H1 (cell line): ENCODE data around the gene PDE3A. TPM values are rescaled to one million over a fixed set of nuclear protein-coding genes. Genes with fewer than 3 reads are reported as not detected.

ENCODE experiments used
- CTCF ChIA-PET: fragments of 300-600 bp; sonication (Branson Sonifier 250); formaldehyde crosslinking; loops from one replicate; lab custom pipeline; 2021; ENCODE audit not compliant: partially characterized antibody; lab: Charles Lee
- POLR2A ChIA-PET: fragments of 300-600 bp; sonication (Branson Sonifier 250); formaldehyde crosslinking; loops from one replicate; lab custom pipeline; 2021; ENCODE audit warnings: inconsistent platforms; ENCODE audit not compliant: partially characterized antibody; lab: Charles Lee
- DNase-seq, 2 experiments: peaks; one replicate each; pipeline versions ENCODE4 v3.0.0 to v3.0.0-alpha.2; 2010 to 2022; ENCODE audit warnings: low spot score in 2 of 2, low read depth in 1 of 2, mixed read lengths in 1 of 2
- FAIRE-seq: peaks from 2 replicates; lab custom pipeline; 2011; peaks lifted over from hg19 to GRCh38; lab: Jason Lieb, UNC
- H2AFZ ChIP-seq: 2 replicates; pipeline ENCODE4 v1.8.1; 2012; ENCODE audit warnings: low read length, inconsistent platforms
- H2AK5ac ChIP-seq: 2 replicates; pipeline ENCODE4 v1.6.1; 2013; ENCODE audit warnings: low read depth, low read length
- H2BK120ac ChIP-seq: replicated peaks from 2 replicates; pipeline ENCODE3; 2013; ENCODE audit warnings: low read depth, low read length, inconsistent platforms
- H2BK12ac ChIP-seq: 2 replicates; pipeline ENCODE4 v1.6.1; 2013; ENCODE audit warnings: low read depth, low read length
- H2BK15ac ChIP-seq: 2 replicates; pipeline ENCODE4 v1.6.1; 2013; ENCODE audit warnings: low read length
- H2BK20ac ChIP-seq: 2 replicates; pipeline ENCODE4 v1.6.1; 2013; ENCODE audit warnings: low read length
- H2BK5ac ChIP-seq: 2 replicates; pipeline ENCODE4 v1.6.1; 2013; ENCODE audit warnings: low read depth, low read length
- H3K14ac ChIP-seq: 2 replicates; pipeline ENCODE4 v1.6.1; 2013; ENCODE audit warnings: inconsistent platforms; ENCODE audit not compliant: insufficient read length
- H3K18ac ChIP-seq: 2 replicates; pipeline ENCODE4 v1.6.1; 2013; ENCODE audit warnings: low read length; ENCODE audit errors: extremely low read depth
- H3K23ac ChIP-seq: 2 replicates; pipeline ENCODE4 v1.6.1; 2013; ENCODE audit warnings: inconsistent platforms; ENCODE audit not compliant: insufficient read length
- H3K23me2 ChIP-seq: 2 replicates; pipeline ENCODE4 v1.6.1; 2013; ENCODE audit warnings: low read depth, low read length
- H3K27ac ChIP-seq: 2 replicates; pipeline ENCODE4 v1.6.1; 2011; ENCODE audit warnings: low read depth, low read length, inconsistent platforms
- H3K27me3 ChIP-seq, 4 experiments: replicated peaks in 1 of 4; 1 replicate in 1 of 4; 2 replicates in 3 of 4; pipeline versions ENCODE4 v1.6.1 to v1.8.1; 2011 to 2013; ENCODE audit warnings: low read length in 3 of 4, mild to moderate bottlenecking in 3 of 4, inconsistent platforms in 2 of 4, mixed read lengths in 2 of 4, moderate library complexity in 1 of 4; ENCODE audit not compliant: control insufficient read depth in 3 of 4, insufficient read depth in 3 of 4; ENCODE audit errors: extremely low read depth in 1 of 4
- H3K36me3 ChIP-seq, 4 experiments: 2 replicates each; pipeline versions ENCODE4 v1.6.1 to v1.8.1; 2011 to 2013; ENCODE audit warnings: mild to moderate bottlenecking in 4 of 4, low read length in 3 of 4, moderate library complexity in 2 of 4, control low read depth in 1 of 4, inconsistent platforms in 1 of 4; ENCODE audit not compliant: insufficient read depth in 4 of 4, control insufficient read depth in 2 of 4
- H3K4ac ChIP-seq: replicated peaks from 2 replicates; pipeline ENCODE3; 2013; ENCODE audit warnings: low read length, low read depth, mixed read lengths, inconsistent platforms; ENCODE audit not compliant: insufficient read length
- H3K4me1 ChIP-seq, 4 experiments: replicated peaks in 1 of 4; 1 replicate in 1 of 4; 2 replicates in 3 of 4; pipeline versions ENCODE4 v1.6.1 to v1.8.1; 2011 to 2013; ENCODE audit warnings: low read length in 3 of 4, inconsistent platforms in 2 of 4, mixed read lengths in 1 of 4; ENCODE audit not compliant: insufficient read depth in 4 of 4, control insufficient read depth in 3 of 4
- H3K4me2 ChIP-seq, 2 experiments: 2 replicates each; pipeline versions ENCODE4 v1.6.1 to v1.8.1; 2011 to 2013; ENCODE audit warnings: low read depth in 2 of 2, low read length in 2 of 2, control low read depth in 1 of 2, inconsistent platforms in 1 of 2, mild to moderate bottlenecking in 1 of 2; ENCODE audit not compliant: insufficient read depth in 1 of 2
- H3K4me3 ChIP-seq, 4 experiments: fragments of 200-600, 300-600 bp in 1 of 4; sonication (generic), shearing (Covaris generic), sonication (Bioruptor Twin) in 1 of 4; 2 replicates each; pipeline versions ENCODE4 v1.5.1 to v1.8.1; 2011 to 2016; ENCODE audit warnings: low read length in 4 of 4, low read depth in 3 of 4, control low read depth in 2 of 4, inconsistent platforms in 2 of 4, mild to moderate bottlenecking in 2 of 4, mixed read lengths in 1 of 4, moderate library complexity in 1 of 4; ENCODE audit not compliant: insufficient read depth in 2 of 4; ENCODE audit errors: extremely low read depth in 1 of 4
- H3K56ac ChIP-seq: replicated peaks from 2 replicates; pipeline ENCODE3; 2013; ENCODE audit warnings: low read depth, mild to moderate bottlenecking, mixed read lengths, low read length, inconsistent platforms; ENCODE audit not compliant: insufficient read length
- H3K79me1 ChIP-seq: 2 replicates; pipeline ENCODE4 v1.6.1; 2013; ENCODE audit warnings: low read depth, low read length, control low read depth
- H3K79me2 ChIP-seq, 2 experiments: 2 replicates each; pipeline versions ENCODE4 v1.6.1 to v1.8.1; 2012 to 2013; ENCODE audit warnings: low read length in 2 of 2, mild to moderate bottlenecking in 2 of 2, inconsistent platforms in 1 of 2; ENCODE audit not compliant: insufficient read depth in 2 of 2, control insufficient read depth in 1 of 2
- H3K9ac ChIP-seq, 4 experiments: replicated peaks in 1 of 4; 1 replicate in 1 of 4; 2 replicates in 3 of 4; pipeline versions ENCODE4 v1.6.1 to v1.8.1; 2011 to 2013; ENCODE audit warnings: low read depth in 3 of 4, low read length in 3 of 4, control low read depth in 2 of 4, mild to moderate bottlenecking in 2 of 4, moderate library complexity in 2 of 4, inconsistent platforms in 1 of 4; ENCODE audit errors: extremely low read depth in 1 of 4
- H3K9me3 ChIP-seq, 2 experiments: 2 replicates each; pipeline versions ENCODE4 v1.6.1 to v1.8.1; 2012 to 2013; ENCODE audit warnings: mild to moderate bottlenecking in 2 of 2, moderate library complexity in 2 of 2, control low read depth in 1 of 2, inconsistent platforms in 1 of 2, low read depth in 1 of 2, low read length in 1 of 2, mixed read lengths in 1 of 2; ENCODE audit not compliant: insufficient read depth in 2 of 2
- H4K20me1 ChIP-seq, 2 experiments: replicated peaks in 1 of 2; 2 replicates each; pipeline versions ENCODE3 to v1.8.1; 2011 to 2013; ENCODE audit warnings: inconsistent platforms in 2 of 2, low read length in 2 of 2, mild to moderate bottlenecking in 1 of 2; ENCODE audit not compliant: insufficient read depth in 2 of 2, control insufficient read depth in 1 of 2
- H4K5ac ChIP-seq: 2 replicates; pipeline ENCODE4 v1.6.1; 2013; ENCODE audit warnings: low read length, low read depth, mixed read lengths, inconsistent platforms; ENCODE audit not compliant: insufficient read length
- H4K8ac ChIP-seq: 2 replicates; pipeline ENCODE4 v1.8.0; 2013; ENCODE audit warnings: mild to moderate bottlenecking, moderate library complexity, low read length, inconsistent platforms; ENCODE audit not compliant: insufficient read depth; ENCODE audit errors: extremely low read depth
- H4K91ac ChIP-seq: replicated peaks from 2 replicates; pipeline ENCODE3; 2013; ENCODE audit warnings: low read length, mixed read lengths, inconsistent platforms; ENCODE audit not compliant: insufficient read length
- SP1 ChIP-seq: IDR thresholded peaks from 2 replicates; pipeline ENCODE4 v1.6.1; 2011; ENCODE audit warnings: low read depth, low read length
- WGBS, 2 experiments: shearing (Covaris generic) in 1 of 2; methylation state at CpG; one replicate each; pipeline versions ENCODE4 v1.1.6 to v1.1.7; 2013 to 2015; ENCODE audit warnings: low lambda C conversion rate in 2 of 2, mixed read lengths in 2 of 2, inconsistent platforms in 1 of 2, low coverage in 1 of 2, missing lambda C conversion rate in 1 of 2; ENCODE audit not compliant: insufficient replicate concordance in 2 of 2, insufficient coverage in 1 of 2, insufficient read length in 1 of 2; ENCODE audit errors: extremely low coverage in 1 of 2, missing lambda C conversion rate in 1 of 2; 5-methylcytosine and 5-hydroxymethylcytosine counted together
- polyA plus RNA-seq, 7 experiments: library from polyadenylated mRNA; depleted of rRNA in 3 of 7; stranded (reverse) in 5 of 7; unstranded in 2 of 7; fragments of >200 nt in 5 of 7; fragments of 200-250 nt in 2 of 7; gene quantifications; 1 replicate in 5 of 7; 2 replicates in 1 of 7; 4 replicates in 1 of 7; pipeline versions ENCODE4 v1.2.1 to v1.2.3, GENCODE V29; 2011 to 2013; ENCODE audit warnings: missing spikeins in 2 of 7, mixed read lengths in 2 of 7
- total RNA-seq: library from RNA; stranded (reverse); fragmentation: NEBNext Ultra II Directional; extraction: Animal tissue kit (Norgen Biotek cat#: 25700); gene quantifications from 2 replicates; pipeline ENCODE4 v1.2.1, GENCODE V29; 2021

Gene PDE3A
- total and polyA plus RNA-seq, 2 of the 8 experiments (the other 6 are each of a cell fraction or from before 2014, with no cell fraction given) = 1.4 to 3.4 TPM

DNA sequence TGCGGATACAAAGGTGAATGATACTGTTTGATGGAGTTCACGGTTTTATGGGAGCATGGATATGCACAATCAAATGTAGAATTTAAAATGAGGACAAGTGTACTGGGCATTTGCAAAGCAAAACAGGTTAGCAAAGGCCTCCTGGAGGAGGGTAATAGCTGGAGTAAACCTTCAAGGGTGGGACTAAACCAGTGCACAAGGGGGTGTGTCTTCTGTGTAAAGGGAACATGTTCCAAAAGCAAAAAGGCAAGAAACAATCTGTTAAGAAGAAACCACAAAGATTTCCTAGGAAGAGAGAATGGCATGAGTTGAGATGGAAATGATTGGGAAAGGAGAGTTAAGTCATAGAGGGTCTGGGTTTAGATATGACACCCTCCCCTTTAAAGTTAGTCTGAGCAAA, 217.6 kb downstream of the PDE3A start:
- Histone ChIP-seq H2BK20ac (no peak overlapping the region), H2AFZ (no peak overlapping the region), H3K36me3 (no peaks in the 10 kb centered on the region), H3K56ac (no peak overlapping the region), H3K79me2 (no peaks in the 10 kb centered on the region), H4K20me1 (no peaks in the 10 kb centered on the region), H3K18ac (no peak overlapping the region), H3K23me2 (no peaks in the 10 kb centered on the region), H3K4ac (no peak overlapping the region), H2BK15ac (no peak overlapping the region), H2AK5ac (no peak overlapping the region), H2BK120ac (no peak overlapping the region), H3K23ac (no peak overlapping the region), H3K4me1 (peaks cover 0 to 8% (median 0%) of the 10 kb centered on the region in 4 experiments; a peak in 1 of 7 replicates), H2BK5ac (no peak overlapping the region), H3K27me3 (no peaks in the 10 kb centered on the region), H3K14ac (no peak overlapping the region), H3K9ac (no peak overlapping the region), H4K8ac (no peak overlapping the region), H3K4me3 (no peak overlapping the region), H3K27ac (no peak overlapping the region), H4K91ac (no peak overlapping the region), H3K79me1 (no peaks in the 10 kb centered on the region), H3K9me3 (no peaks in the 10 kb centered on the region), H2BK12ac (no peak overlapping the region), H3K4me2 (no peak overlapping the region), H4K5ac (no peak overlapping the region)
- 79% methylated on average over 2 of the region's 2 CpGs; no CpG with 5 or more reads in 1 of the 2 experiments for WGBS, 2 experiments
- CTCF ChIA-PET = interaction anchor here (0.9 to 1.0 kb wide), 2 partner anchors 828 to 860 kb away, joined by 3 read pairs; no protein-coding TSS in a partner anchor
- FAIRE-seq (no peak), DNase-seq (no peak)
- POLR2A ChIA-PET = no interaction called here
- no peak for TF ChIP-seq SP1
